Caco-2 (cell line): Measurements from ENCODE around the gene SYNGR3. TPM values are rescaled to one million over a fixed set of nuclear protein-coding genes. Genes with fewer than 3 reads are reported as not detected.

ENCODE experiments used
- BruUV-seq: library from RNA; stranded (reverse); fragments of 400-500 nt; replicated peaks from 2 replicates; lab custom pipeline; 2021; lab: Mats Ljungman, UMichigan
- CTCF ChIA-PET: fragments of 300-600 bp; sonication (Branson Sonifier 250); formaldehyde crosslinking; loops from one replicate; lab custom pipeline; 2022; ENCODE audit warnings: antibody characterized with exemption; lab: Charles Lee
- POLR2A ChIA-PET: fragments of 300-600 bp; sonication (Branson Sonifier 250); formaldehyde crosslinking; loops from one replicate; lab custom pipeline; 2022; ENCODE audit warnings: antibody characterized with exemption; lab: Charles Lee
- DNase-seq, 2 experiments: peaks; one replicate each; pipeline versions ENCODE4 v3.0.0 to v3.0.0-alpha.2; 2020 to 2022
- H3K27me3 ChIP-seq: replicated peaks from 2 replicates; pipeline ENCODE4 v1.6.0; 2011; ENCODE audit warnings: low read length; ENCODE audit not compliant: control insufficient read depth, insufficient read depth
- H3K36me3 ChIP-seq: 2 replicates; pipeline ENCODE4 v1.5.1; 2011; ENCODE audit warnings: low read length; ENCODE audit not compliant: control insufficient read depth, insufficient read depth
- H3K4me1 ChIP-seq: fragments of 250-450 bp; sonication (Bioruptor Pico); 2 replicates; pipeline ENCODE4 v1.5.1; 2020; ENCODE audit warnings: mild to moderate bottlenecking
- H3K4me3 ChIP-seq: 2 replicates; pipeline ENCODE4 v1.5.1; 2011; ENCODE audit warnings: low read depth, mild to moderate bottlenecking, control low read depth, low read length
- H3K9me3 ChIP-seq: fragments of 250-450 bp; sonication (Bioruptor Pico); 2 replicates; pipeline ENCODE4 v1.5.1; 2020; ENCODE audit warnings: mild to moderate bottlenecking, moderate library complexity
- H3K27ac Mint-ChIP-seq: one replicate; pipeline ENCODE4 v1.8.0; 2022; ENCODE audit warnings: mixed read lengths; ENCODE audit not compliant: unreplicated experiment
- H3K27me3 Mint-ChIP-seq: one replicate; pipeline ENCODE4 v1.8.0; 2022; ENCODE audit warnings: mixed read lengths; ENCODE audit not compliant: insufficient read depth, unreplicated experiment
- H3K36me3 Mint-ChIP-seq: one replicate; pipeline ENCODE4 v1.8.0; 2022; ENCODE audit warnings: mild to moderate bottlenecking, mixed read lengths; ENCODE audit not compliant: insufficient read depth, unreplicated experiment
- H3K4me1 Mint-ChIP-seq: one replicate; pipeline ENCODE4 v1.8.0; 2022; ENCODE audit warnings: low read depth, mixed read lengths; ENCODE audit not compliant: unreplicated experiment
- H3K4me3 Mint-ChIP-seq: one replicate; pipeline ENCODE4 v1.8.0; 2022; ENCODE audit warnings: mild to moderate bottlenecking, moderate library complexity, mixed read lengths; ENCODE audit not compliant: unreplicated experiment
- H3K9me3 Mint-ChIP-seq: one replicate; pipeline ENCODE4 v1.8.0; 2022; ENCODE audit warnings: mixed read lengths; ENCODE audit not compliant: unreplicated experiment
- intact Hi-C: fragments of 100-400 bp; cut with micrococcal nuclease; formaldehyde crosslinking; loops from one replicate; pipeline ENCODE4 v1.10.0; 2022; ENCODE audit not compliant: unreplicated experiment
- total RNA-seq: library from RNA; stranded (reverse); gene quantifications from 2 replicates; pipeline ENCODE4 v1.2.3, GENCODE V29; 2022
- TF ChIP-seq, protein P1 (sequence below), 2 experiments: fragments of 200-600 bp in 1 of 2; IDR thresholded peaks; 1 replicate in 1 of 2; 2 replicates in 1 of 2; pipeline versions ENCODE4 v1.5.1 to v1.8.0; 2011 to 2022; ENCODE audit warnings: antibody characterized with exemption in 1 of 2, control low read depth in 1 of 2, inconsistent platforms in 1 of 2, low read depth in 1 of 2, low read length in 1 of 2, mild to moderate bottlenecking in 1 of 2, moderate library complexity in 1 of 2; ENCODE audit not compliant: insufficient read depth in 1 of 2, severe bottlenecking in 1 of 2, unreplicated experiment in 1 of 2

Gene SYNGR3
- total RNA-seq, 1 experiment from 2014 or later, result 2.9 TPM

DNA sequence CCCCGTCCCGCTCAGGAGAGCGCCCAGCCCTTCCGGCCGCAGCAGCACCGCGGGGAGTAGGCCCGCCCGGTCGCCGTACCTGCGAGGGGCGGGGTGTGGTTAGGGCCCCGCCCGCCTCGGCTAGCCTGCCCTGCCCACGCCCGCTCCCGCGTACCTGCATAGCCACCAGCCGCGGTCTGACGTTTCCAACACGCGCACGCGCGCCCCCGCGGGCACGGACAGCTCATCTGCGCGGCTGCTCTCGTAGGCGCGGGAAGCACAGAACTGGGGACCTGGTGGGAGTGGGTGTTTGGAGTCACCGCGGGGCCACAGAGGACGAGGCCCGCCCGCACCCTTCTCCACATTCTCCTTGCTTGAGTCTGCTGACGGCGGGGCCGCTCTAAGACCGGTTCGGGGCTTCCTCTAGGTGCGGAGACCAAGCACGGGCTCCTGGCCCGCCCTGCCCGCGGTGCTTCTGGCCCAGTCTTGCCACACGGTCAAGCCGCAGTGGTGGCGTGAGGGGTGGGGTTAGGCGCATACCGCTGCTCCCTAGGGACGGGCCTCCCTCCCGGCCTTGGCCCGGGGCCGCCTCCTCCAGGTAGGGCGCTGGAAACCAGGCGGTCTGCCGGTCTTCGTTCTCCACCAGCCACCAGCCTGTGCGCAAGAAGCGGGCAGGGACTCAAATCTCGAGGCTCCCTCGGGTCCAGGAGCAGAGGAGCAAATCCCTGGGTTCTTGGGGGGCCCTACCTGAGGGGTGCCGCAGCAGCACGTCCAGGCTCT lies 10.3 kb upstream of the SYNGR3 start:
- Mint-ChIP-seq H3K4me3 (no peak overlapping the region), H3K9me3 (no peaks in the 10 kb centered on the region), H3K36me3 (peaks cover 45% of the 10 kb centered on the region), H3K27ac (no peak overlapping the region), H3K4me1 (peaks cover 7% of the 10 kb centered on the region), H3K27me3 (no peaks in the 10 kb centered on the region)
- TF ChIP-seq, protein P1, sequence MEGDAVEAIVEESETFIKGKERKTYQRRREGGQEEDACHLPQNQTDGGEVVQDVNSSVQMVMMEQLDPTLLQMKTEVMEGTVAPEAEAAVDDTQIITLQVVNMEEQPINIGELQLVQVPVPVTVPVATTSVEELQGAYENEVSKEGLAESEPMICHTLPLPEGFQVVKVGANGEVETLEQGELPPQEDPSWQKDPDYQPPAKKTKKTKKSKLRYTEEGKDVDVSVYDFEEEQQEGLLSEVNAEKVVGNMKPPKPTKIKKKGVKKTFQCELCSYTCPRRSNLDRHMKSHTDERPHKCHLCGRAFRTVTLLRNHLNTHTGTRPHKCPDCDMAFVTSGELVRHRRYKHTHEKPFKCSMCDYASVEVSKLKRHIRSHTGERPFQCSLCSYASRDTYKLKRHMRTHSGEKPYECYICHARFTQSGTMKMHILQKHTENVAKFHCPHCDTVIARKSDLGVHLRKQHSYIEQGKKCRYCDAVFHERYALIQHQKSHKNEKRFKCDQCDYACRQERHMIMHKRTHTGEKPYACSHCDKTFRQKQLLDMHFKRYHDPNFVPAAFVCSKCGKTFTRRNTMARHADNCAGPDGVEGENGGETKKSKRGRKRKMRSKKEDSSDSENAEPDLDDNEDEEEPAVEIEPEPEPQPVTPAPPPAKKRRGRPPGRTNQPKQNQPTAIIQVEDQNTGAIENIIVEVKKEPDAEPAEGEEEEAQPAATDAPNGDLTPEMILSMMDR (IDR thresholded peaks at IDR 0.05; ENCODE audit: insufficient read depth in 1 of 2, low read depth in 1 of 2, low read length in 1 of 2, severe bottlenecking in 1 of 2, unreplicated experiment in 1 of 2), result no peak
- H3K36me3 ChIP-seq, result no peaks in the 10 kb centered on the region; the same call in 1 of the 2 replicates
- no peak for DNase-seq
- no peaks in the 10 kb centered on the region for H3K27me3 ChIP-seq
- intact Hi-C loops, result no loop called here
- no TSS peak for BruUV-seq
- H3K4me3 ChIP-seq, result no peak overlapping the region
- ChIA-PET POLR2A (no interaction called here), CTCF (interaction anchor here (0.6 kb wide), 1 partner anchor 15 kb away, joined by 6 read pairs; the partner anchor contains the start of gene RPS2)
- H3K9me3 ChIP-seq, result no peaks in the 10 kb centered on the region
- peaks cover 6% of the 10 kb centered on the region; the same call in 1 of the 2 replicates for H3K4me1 ChIP-seq

DNA sequence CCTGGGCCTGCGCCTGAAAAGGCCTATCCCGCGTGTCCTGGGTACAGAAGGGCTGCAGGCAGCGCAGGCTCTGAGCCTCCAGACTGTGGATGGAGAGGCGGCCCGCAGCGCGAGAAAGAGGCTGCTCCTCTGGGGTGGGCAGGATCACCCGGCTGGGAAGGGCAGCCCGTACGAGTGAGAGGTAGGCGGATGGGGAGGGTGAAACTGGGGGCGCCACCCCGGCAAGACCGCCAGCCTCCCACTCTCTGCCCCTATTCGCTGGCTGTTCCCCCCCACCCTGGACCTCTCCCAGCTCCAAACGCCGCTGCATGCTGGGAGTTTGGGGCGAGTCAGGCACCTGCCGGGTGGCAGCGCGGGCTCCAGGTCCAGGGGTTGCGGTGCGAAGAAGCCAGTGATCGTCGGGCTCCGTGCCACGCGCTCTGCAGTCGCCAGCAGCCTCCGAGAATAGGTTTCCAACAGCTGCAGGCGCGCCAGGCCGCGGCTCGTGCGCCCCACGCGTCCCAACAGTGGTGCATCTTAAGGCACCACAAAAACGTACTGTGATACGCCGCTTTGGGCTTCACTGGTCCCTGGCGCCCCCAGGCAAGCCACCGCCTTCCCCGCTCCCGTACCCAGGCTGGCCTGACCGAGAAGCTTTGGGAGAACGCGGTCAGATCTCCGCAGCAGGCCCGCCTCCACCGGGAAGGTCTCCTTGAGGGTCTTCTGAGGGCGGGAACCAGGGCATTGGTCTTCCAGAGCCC lies 9.6 kb upstream of the SYNGR3 start:
- H3K4me1 ChIP-seq, result peaks cover 10% of the 10 kb centered on the region
- no peak overlapping the region for H3K27ac Mint-ChIP-seq
- H3K27me3 Mint-ChIP-seq, result no peaks in the 10 kb centered on the region
- no peaks in the 10 kb centered on the region for H3K9me3 Mint-ChIP-seq
- no peaks in the 10 kb centered on the region for H3K27me3 ChIP-seq
- TF ChIP-seq, protein P1 (IDR thresholded peaks at IDR 0.05; ENCODE audit: insufficient read depth in 1 of 2, low read depth in 1 of 2, low read length in 1 of 2, severe bottlenecking in 1 of 2, unreplicated experiment in 1 of 2), result no peak
- peaks cover 7% of the 10 kb centered on the region for H3K4me1 Mint-ChIP-seq
- H3K36me3 ChIP-seq, result no peaks in the 10 kb centered on the region; the same call in 1 of the 2 replicates
- no peak for DNase-seq
- CTCF ChIA-PET, result interaction anchor here (1.5 kb wide), 1 partner anchor 23 kb away, joined by 3 read pairs; no protein-coding TSS in a partner anchor
- POLR2A ChIA-PET, result interaction anchor here (0.5 kb wide), 1 partner anchor 110 kb away, joined by 5 read pairs; no protein-coding TSS in a partner anchor
- intact Hi-C loops, result no loop called here
- no TSS peak for BruUV-seq
- no peaks in the 10 kb centered on the region for H3K9me3 ChIP-seq
- H3K4me3 ChIP-seq, result no peak overlapping the region
- no peak overlapping the region for H3K4me3 Mint-ChIP-seq
- H3K36me3 Mint-ChIP-seq, result peaks cover 46% of the 10 kb centered on the region

DNA sequence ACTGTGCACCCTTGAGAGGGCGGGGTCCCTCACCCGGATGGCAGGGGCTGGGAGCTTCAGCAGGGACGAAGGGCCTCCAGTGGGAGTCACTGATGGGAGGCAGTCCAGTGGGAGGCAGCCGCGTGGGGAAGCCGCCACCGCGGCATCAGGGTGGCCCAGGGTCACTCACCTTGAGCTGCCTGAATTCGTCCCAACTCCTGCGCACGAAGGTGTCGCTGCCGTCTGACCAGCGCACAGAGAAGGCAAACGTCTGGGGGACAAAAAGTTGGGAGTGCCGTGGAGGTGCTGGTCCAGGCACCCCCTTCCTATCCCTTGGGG lies 9.0 kb upstream of the SYNGR3 start:
- TF ChIP-seq, protein P1 (IDR thresholded peaks at IDR 0.05; ENCODE audit: insufficient read depth in 1 of 2, low read depth in 1 of 2, low read length in 1 of 2, severe bottlenecking in 1 of 2, unreplicated experiment in 1 of 2), result no peak
- no peak for DNase-seq
- H3K9me3 ChIP-seq, result no peaks in the 10 kb centered on the region
- no peak overlapping the region for H3K4me3 ChIP-seq
- peaks cover 46% of the 10 kb centered on the region for H3K36me3 Mint-ChIP-seq
- H3K27ac Mint-ChIP-seq, result no peak overlapping the region
- no peaks in the 10 kb centered on the region; the same call in 1 of the 2 replicates for H3K36me3 ChIP-seq
- H3K27me3 Mint-ChIP-seq, result no peaks in the 10 kb centered on the region
- peaks cover 15% of the 10 kb centered on the region for H3K4me1 ChIP-seq
- BruUV-seq, result no TSS peak
- H3K4me1 Mint-ChIP-seq, result peaks cover 7% of the 10 kb centered on the region
- ChIA-PET POLR2A (interaction anchor here (0.5 to 0.7 kb wide), 2 partner anchors 9 to 110 kb away, joined by 3 to 5 read pairs; no protein-coding TSS in a partner anchor), CTCF (interaction anchor here (1.5 kb wide), 1 partner anchor 22 kb away, joined by 3 read pairs; no protein-coding TSS in a partner anchor)
- H3K27me3 ChIP-seq, result no peaks in the 10 kb centered on the region
- no peaks in the 10 kb centered on the region for H3K9me3 Mint-ChIP-seq
- intact Hi-C loops, result no loop called here
- no peak overlapping the region for H3K4me3 Mint-ChIP-seq
